HepG2 (cell line): ENCODE data around the gene BMPR2. TPM values are rescaled to one million over a fixed set of nuclear protein-coding genes. Genes with fewer than 3 reads are reported as not detected.

Experiments
- AKAP8 ChIP-seq: sonication (generic); formaldehyde crosslinking; IDR thresholded peaks from 2 replicates; pipeline ENCODE4 v1.5.1; 2020; ENCODE audit warnings: mild to moderate bottlenecking, missing genetic modification reagents
- DNMT1 ChIP-seq: sonication (generic); formaldehyde crosslinking; IDR thresholded peaks from 2 replicates; pipeline ENCODE4 v1.5.1; 2020; ENCODE audit warnings: mild to moderate bottlenecking, missing genetic modification reagents
- HOXA9 ChIP-seq: sonication (generic); formaldehyde crosslinking; IDR thresholded peaks from 2 replicates; pipeline ENCODE4 v1.8.1; 2022; ENCODE audit warnings: missing genetic modification reagents, mild to moderate bottlenecking, moderate library complexity, borderline replicate concordance
- RELA ChIP-seq: sonication (generic); formaldehyde crosslinking; IDR thresholded peaks from 2 replicates; pipeline ENCODE4 v1.4.0; 2020; ENCODE audit warnings: missing genetic modification reagents
- TFE3 ChIP-seq: IDR thresholded peaks from 2 replicates; pipeline ENCODE4 v1.6.1; 2016
- YEATS4 ChIP-seq: sonication (generic); formaldehyde crosslinking; IDR thresholded peaks from 2 replicates; pipeline ENCODE4 v1.4.0; 2020; ENCODE audit warnings: missing genetic modification reagents, borderline replicate concordance
- ZBTB2 ChIP-seq: sonication (generic); formaldehyde crosslinking; IDR thresholded peaks from 2 replicates; pipeline ENCODE4 v1.8.0; 2022; ENCODE audit warnings: low read depth, missing genetic modification reagents
- ZFP36L2 ChIP-seq: sonication (generic); formaldehyde crosslinking; IDR thresholded peaks from 2 replicates; pipeline ENCODE4 v1.4.0; 2020; ENCODE audit warnings: missing genetic modification reagents
- ZFP91 ChIP-seq: sonication (generic); formaldehyde crosslinking; IDR thresholded peaks from 2 replicates; pipeline ENCODE4 v1.9.0; 2022; ENCODE audit warnings: missing genetic modification reagents, mild to moderate bottlenecking, borderline replicate concordance
- ZNF138 ChIP-seq: sonication (generic); formaldehyde crosslinking; IDR thresholded peaks from 2 replicates; pipeline ENCODE4 v1.5.0; 2020; ENCODE audit warnings: mild to moderate bottlenecking, low read depth, missing genetic modification reagents
- ZNF18 ChIP-seq: sonication (generic); formaldehyde crosslinking; IDR thresholded peaks from 2 replicates; pipeline ENCODE4 v1.8.0; 2022; ENCODE audit warnings: mild to moderate bottlenecking, missing genetic modification reagents; ENCODE audit not compliant: insufficient replicate concordance
- ZNF44 ChIP-seq: sonication (generic); formaldehyde crosslinking; IDR thresholded peaks from 2 replicates; pipeline ENCODE4 v1.5.1; 2020; ENCODE audit warnings: mild to moderate bottlenecking, missing genetic modification reagents
- ZNF460 ChIP-seq: sonication (generic); formaldehyde crosslinking; IDR thresholded peaks from 2 replicates; pipeline ENCODE4 v1.5.1; 2020; ENCODE audit warnings: missing genetic modification reagents, mild to moderate bottlenecking, borderline replicate concordance
- ZSCAN9 ChIP-seq: IDR thresholded peaks from 2 replicates; pipeline ENCODE4 v1.6.1; 2016; ENCODE audit warnings: borderline replicate concordance
- polyA plus RNA-seq, 8 experiments: library from polyadenylated mRNA; depleted of rRNA in 3 of 8; stranded (reverse) in 7 of 8; unstranded in 1 of 8; fragments of >200 nt; fragmentation: Illumina TruSeq in 4 of 8; extraction: Trizol in 4 of 8; gene quantifications; 2 replicates each; pipeline versions ENCODE4 v1.2.1 to v1.2.3, GENCODE V29; 2011 to 2016; ENCODE audit warnings: low read depth in 4 of 8, missing spikeins in 1 of 8, mixed read lengths in 1 of 8; ENCODE audit not compliant: insufficient read depth in 1 of 8
- total RNA-seq, 5 experiments: library from RNA; depleted of rRNA; stranded (reverse); fragments of >200 nt; fragmentation: Illumina TruSeq; extraction: Trizol; gene quantifications; 2 replicates each; pipeline ENCODE4 v1.2.3, GENCODE V29; 2016; ENCODE audit warnings: low read depth in 1 of 5

BMPR2 gene
- total and polyA plus RNA-seq, 2 of the 13 experiments (the other 11 are each of a cell fraction or from before 2014, with no cell fraction given) = 5.5 to 10.3 TPM

GRCh38 chr2:202377207-202377761 is 1.2 kb downstream of the BMPR2 start (continued):
- no peak for TF ChIP-seq TFE3 (CRISPR knock-in tag)
- no peak for TF ChIP-seq ZNF460 (CRISPR knock-in tag)
- TF ChIP-seq ZNF44 (CRISPR knock-in tag) = no peak
- peak; percentile 51; the same call in 1 of the 2 replicates for TF ChIP-seq ZFP91 (CRISPR knock-in tag)
- TF ChIP-seq ZFP36L2 (CRISPR knock-in tag) = no peak
- no peak for TF ChIP-seq HOXA9 (CRISPR knock-in tag)
- TF ChIP-seq ZBTB2 (CRISPR knock-in tag) = no peak
- TF ChIP-seq AKAP8 (CRISPR knock-in tag) = 0 out of 2 replicates have a peak, but pooled peaks have one; percentile 53
- no peak; the same call in 1 of the 2 replicates for TF ChIP-seq ZSCAN9
- no peak; the same call in 1 of the 2 replicates for TF ChIP-seq ZNF138
- no peak for TF ChIP-seq DNMT1 (CRISPR knock-in tag)
- TF ChIP-seq RELA (CRISPR knock-in tag) = no peak
- TF ChIP-seq YEATS4 (CRISPR knock-in tag) = no peak
- no peak for TF ChIP-seq ZNF18 (CRISPR knock-in tag)
